OCI-LY7 (cell line): ENCODE data around the gene TCP1.
"Not testable (repeated sequence)": the region's sequence is repeated elsewhere in the genome, so short reads cannot be mapped to it uniquely, and the experiment has no call there.

ENCODE experiments used
- CTCF ChIP-seq: fragments of 200-600 bp; sonication (generic); conservative IDR thresholded peaks from 2 replicates; pipeline ENCODE4 v1.5.1; 2014; ENCODE audit warnings: mild to moderate bottlenecking, antibody characterized with exemption, low read length, moderate library complexity, mixed read lengths
- EZH2phosphoT487 ChIP-seq: fragments of 200-600 bp; sonication (generic); IDR thresholded peaks from 2 replicates; pipeline ENCODE4 v1.6.1; 2018; ENCODE audit warnings: low read depth, borderline replicate concordance, mild to moderate bottlenecking, mixed run types, antibody characterized with exemption, low read length, moderate library complexity, mixed read lengths

DNA sequence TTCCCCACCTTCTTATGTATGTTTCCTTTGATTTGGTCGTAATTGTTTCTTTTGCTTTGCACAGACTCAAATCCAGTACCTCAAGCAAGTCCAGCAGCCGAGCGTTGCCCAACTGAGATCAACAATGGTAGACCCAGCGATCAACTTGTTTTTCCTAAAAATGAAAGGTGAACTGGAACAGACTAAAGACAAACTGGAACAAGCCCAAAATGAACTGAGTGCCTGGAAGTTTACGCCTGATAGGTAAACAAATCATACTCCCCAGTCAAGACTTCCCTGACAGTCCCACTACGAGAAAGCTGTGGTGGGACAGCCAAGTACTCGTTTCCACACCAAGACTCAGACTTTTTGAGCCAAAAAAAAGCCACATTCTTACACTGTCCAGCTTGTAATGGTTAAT, 41.3 kb downstream of the TCP1 start:
- TF ChIP-seq CTCF, EZH2phosphoT487: not testable (repeated sequence)
